MCF 10A (cell line): Measurements from ENCODE around the gene APLP1. TPM values are rescaled to one million over a fixed set of nuclear protein-coding genes. Genes with fewer than 3 reads are reported as not detected.

Experiments used
- BruUV-seq: library from RNA; stranded (reverse); fragments of 400-500 nt; replicated peaks from 2 replicates; lab custom pipeline; 2021; lab: Mats Ljungman, UMichigan
- CTCF ChIA-PET: fragments of 300-600 bp; sonication (Branson Sonifier 250); formaldehyde crosslinking; extraction: SDS; loops from one replicate; lab custom pipeline; 2021; ENCODE audit warnings: antibody characterized with exemption, inconsistent platforms; lab: Yijun Ruan, JAX
- POLR2A ChIA-PET: fragments of 300-600, 350-650 bp; sonication (Branson Sonifier 250); formaldehyde crosslinking; extraction: SDS; loops from one replicate; lab custom pipeline; 2020; ENCODE audit warnings: antibody characterized with exemption, inconsistent platforms; lab: Yijun Ruan, JAX
- DNase-seq: peaks from one replicate; pipeline ENCODE4 v3.0.0-alpha.2; 2018; ENCODE audit not compliant: unreplicated experiment
- H3K27ac Mint-ChIP-seq: one replicate; pipeline ENCODE4 v1.8.0; 2022; ENCODE audit warnings: mild to moderate bottlenecking, low read depth, mixed read lengths; ENCODE audit not compliant: unreplicated experiment
- H3K27me3 Mint-ChIP-seq: one replicate; pipeline ENCODE4 v1.8.0; 2022; ENCODE audit warnings: mixed read lengths; ENCODE audit not compliant: insufficient read depth, unreplicated experiment
- H3K36me3 Mint-ChIP-seq: one replicate; pipeline ENCODE4 v1.8.0; 2022; ENCODE audit warnings: mild to moderate bottlenecking, moderate library complexity, mixed read lengths; ENCODE audit not compliant: insufficient read depth, unreplicated experiment
- H3K4me1 Mint-ChIP-seq: one replicate; pipeline ENCODE4 v1.8.0; 2022; ENCODE audit warnings: mixed read lengths; ENCODE audit not compliant: insufficient read depth, unreplicated experiment
- H3K4me3 Mint-ChIP-seq: one replicate; pipeline ENCODE4 v1.8.0; 2022; ENCODE audit warnings: mild to moderate bottlenecking, moderate library complexity, mixed read lengths; ENCODE audit not compliant: unreplicated experiment
- H3K9me3 Mint-ChIP-seq: one replicate; pipeline ENCODE4 v1.8.0; 2022; ENCODE audit warnings: mixed read lengths; ENCODE audit not compliant: unreplicated experiment
- intact Hi-C: fragments of 100-400 bp; cut with micrococcal nuclease; formaldehyde crosslinking; loops from 2 replicates; pipeline ENCODE4 v1.14.1; 2022
- total RNA-seq: library from RNA; stranded (reverse); gene quantifications from 2 replicates; pipeline ENCODE4 v1.2.3, GENCODE V29; 2022
- TF ChIP-seq, protein P1 (sequence below): fragments of 200-600 bp; IDR thresholded peaks from one replicate; pipeline ENCODE4 v1.8.0; 2022; ENCODE audit warnings: antibody characterized with exemption, mild to moderate bottlenecking; ENCODE audit not compliant: unreplicated experiment

Gene APLP1
- total RNA-seq, 1 experiment from 2014 or later: 2.4 TPM

DNA sequence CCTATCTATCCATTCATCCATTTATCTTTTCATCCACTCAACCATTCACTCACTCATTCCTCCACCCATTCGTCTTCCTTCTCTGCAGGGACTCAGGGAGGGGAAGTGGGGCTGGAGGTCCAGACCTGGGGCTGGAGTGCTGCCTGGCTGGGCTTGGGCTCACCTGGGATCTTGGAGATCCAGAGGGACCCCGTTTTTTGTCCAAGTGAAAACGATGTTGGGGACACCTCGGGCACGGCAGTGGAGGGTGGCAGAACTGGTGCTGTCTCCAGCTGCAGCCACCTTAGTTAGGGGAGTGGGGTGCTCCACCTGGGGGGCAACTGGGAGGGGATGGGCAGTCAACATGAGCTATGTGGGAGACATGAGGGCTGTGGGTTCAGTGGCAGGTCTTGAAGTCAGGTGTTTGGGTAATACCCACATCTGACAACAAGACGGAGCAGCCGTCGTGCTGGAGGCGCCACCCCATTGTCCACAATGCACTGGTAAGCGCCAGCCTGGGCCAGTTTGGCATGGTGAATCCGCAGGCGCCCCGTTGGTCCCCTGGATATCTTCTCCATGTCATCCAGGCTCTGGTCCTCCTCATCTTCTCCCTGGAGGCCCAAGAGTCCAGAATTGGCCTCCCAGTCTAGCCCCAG, 26.3 kb upstream of the APLP1 start:
- H3K9me3 Mint-ChIP-seq: peaks cover 11% of the 10 kb centered on the region

DNA sequence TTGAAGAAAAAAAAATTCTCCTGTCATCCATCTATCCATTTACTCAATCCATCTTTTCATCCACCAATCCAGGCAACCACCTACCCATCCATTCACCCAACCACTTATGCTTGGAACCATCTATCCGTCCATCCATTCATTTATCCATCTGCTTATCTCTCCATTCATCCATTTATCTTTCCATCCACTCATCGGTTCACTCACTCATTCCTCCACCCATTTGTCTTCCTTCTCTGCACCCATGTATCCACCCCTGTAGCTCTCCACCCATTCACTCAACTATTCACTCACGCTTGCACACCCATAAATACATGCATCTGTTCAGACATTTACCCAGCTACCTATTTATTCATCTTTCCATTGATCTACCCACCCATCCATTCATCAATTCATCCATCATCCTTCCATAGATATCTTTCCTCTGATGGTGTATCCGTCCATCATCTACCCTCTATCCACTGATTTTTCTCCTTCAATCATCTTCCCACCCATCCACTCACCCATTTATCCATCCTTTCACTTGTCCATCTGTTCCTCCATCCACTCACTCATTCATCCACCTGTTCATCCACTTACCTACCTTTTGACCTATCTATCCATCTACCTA, 25.6 kb upstream of the APLP1 start:
- CTCF ChIA-PET: no interaction called here
- intact Hi-C loops: no loop called here
- H3K27me3 Mint-ChIP-seq: peaks cover 50% of the 10 kb centered on the region

More for the DNA sequence above, 26.3 kb upstream of the APLP1 start:
- H3K27ac Mint-ChIP-seq: no peak overlapping the region
- H3K4me3 Mint-ChIP-seq: no peak overlapping the region
- ChIA-PET CTCF (no interaction called here), POLR2A (no interaction called here)
- no TSS peak for BruUV-seq
- H3K27me3 Mint-ChIP-seq: peaks cover 56% of the 10 kb centered on the region
- peaks cover 11% of the 10 kb centered on the region for H3K4me1 Mint-ChIP-seq
- TF ChIP-seq, protein P1, sequence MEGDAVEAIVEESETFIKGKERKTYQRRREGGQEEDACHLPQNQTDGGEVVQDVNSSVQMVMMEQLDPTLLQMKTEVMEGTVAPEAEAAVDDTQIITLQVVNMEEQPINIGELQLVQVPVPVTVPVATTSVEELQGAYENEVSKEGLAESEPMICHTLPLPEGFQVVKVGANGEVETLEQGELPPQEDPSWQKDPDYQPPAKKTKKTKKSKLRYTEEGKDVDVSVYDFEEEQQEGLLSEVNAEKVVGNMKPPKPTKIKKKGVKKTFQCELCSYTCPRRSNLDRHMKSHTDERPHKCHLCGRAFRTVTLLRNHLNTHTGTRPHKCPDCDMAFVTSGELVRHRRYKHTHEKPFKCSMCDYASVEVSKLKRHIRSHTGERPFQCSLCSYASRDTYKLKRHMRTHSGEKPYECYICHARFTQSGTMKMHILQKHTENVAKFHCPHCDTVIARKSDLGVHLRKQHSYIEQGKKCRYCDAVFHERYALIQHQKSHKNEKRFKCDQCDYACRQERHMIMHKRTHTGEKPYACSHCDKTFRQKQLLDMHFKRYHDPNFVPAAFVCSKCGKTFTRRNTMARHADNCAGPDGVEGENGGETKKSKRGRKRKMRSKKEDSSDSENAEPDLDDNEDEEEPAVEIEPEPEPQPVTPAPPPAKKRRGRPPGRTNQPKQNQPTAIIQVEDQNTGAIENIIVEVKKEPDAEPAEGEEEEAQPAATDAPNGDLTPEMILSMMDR: no peak
- intact Hi-C loops: no loop called here
- DNase-seq: no peak
- H3K36me3 Mint-ChIP-seq: peaks cover 6% of the 10 kb centered on the region

DNA sequence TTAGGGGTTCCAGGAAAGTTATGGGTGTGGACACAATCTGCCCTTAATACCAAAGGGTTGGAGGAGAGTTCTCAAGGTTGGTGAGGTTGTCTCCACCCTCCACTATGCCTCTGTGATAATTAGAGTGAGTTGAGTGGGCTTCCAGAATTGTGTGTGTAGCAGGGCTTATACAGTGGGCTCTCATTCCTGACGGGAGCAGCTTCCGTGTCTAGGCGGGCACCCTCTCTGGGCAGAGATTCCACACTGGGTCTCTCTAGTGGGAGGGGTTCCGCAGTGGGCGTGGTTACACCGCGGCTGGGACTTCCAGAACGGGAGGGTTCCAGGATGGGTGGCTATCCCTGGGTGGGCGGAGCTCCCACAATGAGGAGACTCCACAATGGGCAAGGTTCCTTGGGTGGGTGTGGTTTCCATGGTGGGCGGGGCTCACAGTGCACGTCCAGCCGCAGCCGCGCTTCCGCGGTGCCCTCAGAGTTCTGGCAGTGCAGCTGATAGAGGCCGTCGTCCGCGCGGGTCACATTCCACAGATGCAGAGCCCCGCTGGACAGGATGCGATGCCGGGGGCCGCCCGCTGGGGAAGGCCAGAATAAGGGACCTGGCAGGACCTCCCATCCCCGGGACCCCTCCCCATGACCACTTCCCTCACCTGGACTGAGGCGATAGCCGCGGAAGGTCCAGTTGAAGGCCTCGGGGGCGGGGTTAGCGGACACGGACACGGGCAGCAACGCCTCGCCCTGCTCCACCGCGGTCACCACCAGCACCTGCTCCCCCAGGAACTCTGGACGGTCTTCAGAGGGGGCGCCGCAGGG, 24.5 kb upstream of the APLP1 start:
- no TSS peak for BruUV-seq
- TF ChIP-seq, protein P1: no peak
- no peak overlapping the region for H3K27ac Mint-ChIP-seq
- peaks cover 11% of the 10 kb centered on the region for H3K4me1 Mint-ChIP-seq
- H3K4me3 Mint-ChIP-seq: no peak overlapping the region
- intact Hi-C loops: no loop called here
- POLR2A ChIA-PET: interaction anchor here (0.5 kb wide), 1 partner anchor 165 kb away, joined by 4 read pairs; no protein-coding TSS in a partner anchor
- peaks cover 6% of the 10 kb centered on the region for H3K36me3 Mint-ChIP-seq
- CTCF ChIA-PET: no interaction called here
- H3K27me3 Mint-ChIP-seq: peaks cover 48% of the 10 kb centered on the region
- H3K9me3 Mint-ChIP-seq: peaks cover 11% of the 10 kb centered on the region
- no peak for DNase-seq

More for the DNA sequence above, 25.6 kb upstream of the APLP1 start:
- Mint-ChIP-seq H3K27ac (no peak overlapping the region), H3K4me3 (no peak overlapping the region), H3K9me3 (peaks cover 11% of the 10 kb centered on the region), H3K36me3 (peaks cover 6% of the 10 kb centered on the region), H3K4me1 (peaks cover 11% of the 10 kb centered on the region)
- POLR2A ChIA-PET: no interaction called here
- no TSS peak for BruUV-seq
- TF ChIP-seq, protein P1: no peak
- no peak for DNase-seq
